ENCODE data around the gene EDEM1.
"Not testable (repeated sequence)": the region's sequence is repeated elsewhere in the genome, so short reads cannot be mapped to it uniquely, and the experiment has no call there.

Gene EDEM1

GRCh38 chr3:5238545-5238944 is 51.0 kb downstream of the EDEM1 start:
- no peak for DNase-seq

GRCh38 chr3:5239602-5240001 is 52.1 kb downstream of the EDEM1 start:
- no peak for DNase-seq

- DNase-seq, result no peak
Observed at GRCh38 chr3:5240740-5241139, 53.2 kb downstream of the EDEM1 start.

GRCh38 chr3:5242785-5243184 is 55.3 kb downstream of the EDEM1 start:
- not testable (repeated sequence) for DNase-seq

GRCh38 chr3:5245927-5246326 is 58.4 kb downstream of the EDEM1 start:
- DNase-seq, result no peak

GRCh38 chr3:5248822-5249221 is 61.3 kb downstream of the EDEM1 start:
- no peak for DNase-seq

- DNase-seq, result no peak
Observed at GRCh38 chr3:5250467-5251195, 63.1 kb downstream of the EDEM1 start.

- DNase-seq, result no peak
Observed at GRCh38 chr3:5251196-5251583, 63.7 kb downstream of the EDEM1 start.

GRCh38 chr3:5252131-5252530 is 64.6 kb downstream of the EDEM1 start:
- no peak for DNase-seq

GRCh38 chr3:5254281-5255048 is 67.0 kb downstream of the EDEM1 start:
- no peak for DNase-seq

- DNase-seq, result no peak
Observed at GRCh38 chr3:5255404-5256344, 68.2 kb downstream of the EDEM1 start.

GRCh38 chr3:5258526-5258925 is 71.0 kb downstream of the EDEM1 start:
- no peak for DNase-seq

- DNase-seq, result no peak
Observed at GRCh38 chr3:5260992-5261501, 73.5 kb downstream of the EDEM1 start.

GRCh38 chr3:5262507-5262906 is 75.0 kb downstream of the EDEM1 start:
- DNase-seq, result no peak

- DNase-seq, result no peak
Observed at GRCh38 chr3:5264093-5264600, 76.6 kb downstream of the EDEM1 start.

GRCh38 chr3:5264896-5265770 is 77.6 kb downstream of the EDEM1 start:
- DNase-seq, result no peak

GRCh38 chr3:5267252-5267651 is 79.7 kb downstream of the EDEM1 start:
- no peak for DNase-seq

- DNase-seq, result no peak
Observed at GRCh38 chr3:5267889-5268288, 80.4 kb downstream of the EDEM1 start.
